Measurements from ENCODE around the gene SEZ6L. TPM values are rescaled to one million over a fixed set of nuclear protein-coding genes. Genes with fewer than 3 reads are reported as not detected.

The SEZ6L gene
- total and polyA plus RNA-seq, 10 of the 15 experiments (the other 5 are each of a cell fraction or from before 2014, with no cell fraction given) = not detected

DNA sequence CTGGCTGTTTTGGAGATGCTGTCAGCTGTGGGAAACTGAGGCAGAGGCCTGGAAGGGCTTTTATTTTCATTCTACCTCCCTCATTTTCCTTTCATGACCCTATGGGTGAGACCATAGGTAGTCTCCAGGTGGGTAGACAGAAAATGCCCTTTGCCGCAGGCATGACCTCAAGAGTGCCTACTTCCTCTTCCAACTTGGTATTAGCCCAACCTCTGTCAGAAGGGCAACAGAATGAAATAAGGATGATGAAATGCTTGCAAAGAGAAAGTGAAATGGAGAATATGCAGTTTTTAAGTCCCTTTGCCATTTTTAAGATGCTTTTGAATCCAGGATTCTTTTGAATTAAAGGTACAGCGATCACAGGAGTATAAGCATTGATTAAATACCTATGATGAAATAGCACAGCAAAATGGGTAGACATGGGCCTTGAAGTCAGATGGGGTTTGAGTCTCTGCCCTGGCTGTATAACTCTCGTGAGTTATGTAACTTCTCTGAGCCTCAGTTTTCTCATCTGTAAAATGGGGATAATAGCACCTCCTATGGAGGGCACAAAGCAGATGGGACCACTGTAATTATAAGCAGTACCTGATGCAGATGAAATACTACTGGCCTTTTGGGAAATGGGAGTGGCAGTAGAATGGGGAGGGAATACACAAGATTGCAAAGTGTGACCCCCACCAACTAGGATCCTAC is 263.5 kb downstream of the SEZ6L start (continued):
- TF ChIP-seq, protein P1, sequence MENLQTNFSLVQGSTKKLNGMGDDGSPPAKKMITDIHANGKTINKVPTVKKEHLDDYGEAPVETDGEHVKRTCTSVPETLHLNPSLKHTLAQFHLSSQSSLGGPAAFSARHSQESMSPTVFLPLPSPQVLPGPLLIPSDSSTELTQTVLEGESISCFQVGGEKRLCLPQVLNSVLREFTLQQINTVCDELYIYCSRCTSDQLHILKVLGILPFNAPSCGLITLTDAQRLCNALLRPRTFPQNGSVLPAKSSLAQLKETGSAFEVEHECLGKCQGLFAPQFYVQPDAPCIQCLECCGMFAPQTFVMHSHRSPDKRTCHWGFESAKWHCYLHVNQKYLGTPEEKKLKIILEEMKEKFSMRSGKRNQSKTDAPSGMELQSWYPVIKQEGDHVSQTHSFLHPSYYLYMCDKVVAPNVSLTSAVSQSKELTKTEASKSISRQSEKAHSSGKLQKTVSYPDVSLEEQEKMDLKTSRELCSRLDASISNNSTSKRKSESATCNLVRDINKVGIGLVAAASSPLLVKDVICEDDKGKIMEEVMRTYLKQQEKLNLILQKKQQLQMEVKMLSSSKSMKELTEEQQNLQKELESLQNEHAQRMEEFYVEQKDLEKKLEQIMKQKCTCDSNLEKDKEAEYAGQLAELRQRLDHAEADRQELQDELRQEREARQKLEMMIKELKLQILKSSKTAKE (IDR thresholded peaks at IDR 0.05; ENCODE audit: low read depth, poor library complexity, severe bottlenecking) = peak; percentile 36
- TF ChIP-seq MTA2 (IDR thresholded peaks at IDR 0.05; ENCODE audit: low read depth) (peak; percentile 23; the same call in 1 of the 2 replicates), STAT3 (IDR thresholded peaks at IDR 0.05; ENCODE audit: low read depth, low read length) (no peak), POLR2AphosphoS2 (IDR thresholded peaks at IDR 0.05; ENCODE audit: low read depth, low read length) (no peak), NFYB (IDR thresholded peaks at IDR 0.05; ENCODE audit: insufficient read depth, low read depth, low read length) (no peak), MXI1 (IDR thresholded peaks at IDR 0.05; ENCODE audit: low read depth, low read length) (peak; percentile 46; the same call in 1 of the 2 replicates), CBX5 (IDR thresholded peaks at IDR 0.05; ENCODE audit: low read depth) (no peak), TCF12 (IDR thresholded peaks at IDR 0.05; ENCODE audit: low read depth, low read length) (peak; percentile 19; the same call in 1 of the 2 replicates), ESRRA (IDR thresholded peaks at IDR 0.05; ENCODE audit: low read length) (no peak), IKZF1 (conservative IDR thresholded peaks at IDR 0.05) (peak; percentile 32; the same call in 1 of the 2 replicates), PAX5 (IDR thresholded peaks at IDR 0.05; ENCODE audit: borderline replicate concordance, low read depth, low read length) (no peak), IKZF2 (IDR thresholded peaks at IDR 0.05) (peak; percentile 42 to 74; a peak in 3 of 4 replicates), ATF7 (IDR thresholded peaks at IDR 0.05; ENCODE audit: low read depth) (peak; percentile 92), NR2F1 (conservative IDR thresholded peaks at IDR 0.05) (peak; percentile 88)
- TF ChIP-seq, protein P2, sequence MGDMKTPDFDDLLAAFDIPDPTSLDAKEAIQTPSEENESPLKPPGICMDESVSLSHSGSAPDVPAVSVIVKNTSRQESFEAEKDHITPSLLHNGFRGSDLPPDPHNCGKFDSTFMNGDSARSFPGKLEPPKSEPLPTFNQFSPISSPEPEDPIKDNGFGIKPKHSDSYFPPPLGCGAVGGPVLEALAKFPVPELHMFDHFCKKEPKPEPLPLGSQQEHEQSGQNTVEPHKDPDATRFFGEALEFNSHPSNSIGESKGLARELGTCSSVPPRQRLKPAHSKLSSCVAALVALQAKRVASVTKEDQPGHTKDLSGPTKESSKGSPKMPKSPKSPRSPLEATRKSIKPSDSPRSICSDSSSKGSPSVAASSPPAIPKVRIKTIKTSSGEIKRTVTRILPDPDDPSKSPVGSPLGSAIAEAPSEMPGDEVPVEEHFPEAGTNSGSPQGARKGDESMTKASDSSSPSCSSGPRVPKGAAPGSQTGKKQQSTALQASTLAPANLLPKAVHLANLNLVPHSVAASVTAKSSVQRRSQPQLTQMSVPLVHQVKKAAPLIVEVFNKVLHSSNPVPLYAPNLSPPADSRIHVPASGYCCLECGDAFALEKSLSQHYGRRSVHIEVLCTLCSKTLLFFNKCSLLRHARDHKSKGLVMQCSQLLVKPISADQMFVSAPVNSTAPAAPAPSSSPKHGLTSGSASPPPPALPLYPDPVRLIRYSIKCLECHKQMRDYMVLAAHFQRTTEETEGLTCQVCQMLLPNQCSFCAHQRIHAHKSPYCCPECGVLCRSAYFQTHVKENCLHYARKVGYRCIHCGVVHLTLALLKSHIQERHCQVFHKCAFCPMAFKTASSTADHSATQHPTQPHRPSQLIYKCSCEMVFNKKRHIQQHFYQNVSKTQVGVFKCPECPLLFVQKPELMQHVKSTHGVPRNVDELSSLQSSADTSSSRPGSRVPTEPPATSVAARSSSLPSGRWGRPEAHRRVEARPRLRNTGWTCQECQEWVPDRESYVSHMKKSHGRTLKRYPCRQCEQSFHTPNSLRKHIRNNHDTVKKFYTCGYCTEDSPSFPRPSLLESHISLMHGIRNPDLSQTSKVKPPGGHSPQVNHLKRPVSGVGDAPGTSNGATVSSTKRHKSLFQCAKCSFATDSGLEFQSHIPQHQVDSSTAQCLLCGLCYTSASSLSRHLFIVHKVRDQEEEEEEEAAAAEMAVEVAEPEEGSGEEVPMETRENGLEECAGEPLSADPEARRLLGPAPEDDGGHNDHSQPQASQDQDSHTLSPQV (IDR thresholded peaks at IDR 0.05) = no peak
- TF ChIP-seq, protein P3, sequence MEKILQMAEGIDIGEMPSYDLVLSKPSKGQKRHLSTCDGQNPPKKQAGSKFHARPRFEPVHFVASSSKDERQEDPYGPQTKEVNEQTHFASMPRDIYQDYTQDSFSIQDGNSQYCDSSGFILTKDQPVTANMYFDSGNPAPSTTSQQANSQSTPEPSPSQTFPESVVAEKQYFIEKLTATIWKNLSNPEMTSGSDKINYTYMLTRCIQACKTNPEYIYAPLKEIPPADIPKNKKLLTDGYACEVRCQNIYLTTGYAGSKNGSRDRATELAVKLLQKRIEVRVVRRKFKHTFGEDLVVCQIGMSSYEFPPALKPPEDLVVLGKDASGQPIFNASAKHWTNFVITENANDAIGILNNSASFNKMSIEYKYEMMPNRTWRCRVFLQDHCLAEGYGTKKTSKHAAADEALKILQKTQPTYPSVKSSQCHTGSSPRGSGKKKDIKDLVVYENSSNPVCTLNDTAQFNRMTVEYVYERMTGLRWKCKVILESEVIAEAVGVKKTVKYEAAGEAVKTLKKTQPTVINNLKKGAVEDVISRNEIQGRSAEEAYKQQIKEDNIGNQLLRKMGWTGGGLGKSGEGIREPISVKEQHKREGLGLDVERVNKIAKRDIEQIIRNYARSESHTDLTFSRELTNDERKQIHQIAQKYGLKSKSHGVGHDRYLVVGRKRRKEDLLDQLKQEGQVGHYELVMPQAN (conservative IDR thresholded peaks at IDR 0.05) = 0 out of 2 replicates have a peak, but pooled peaks have one; percentile 22
